ENCODE results near the gene PLXNC1.

GRCh38 chr12:94230357-94230905 lies 82.1 kb downstream of the PLXNC1 start:
- TF ChIP-seq REST (IDR thresholded peaks at IDR 0.05; ENCODE audit: insufficient replicate concordance, low read depth) (no peak), CTCF (IDR thresholded peaks at IDR 0.05; ENCODE audit: insufficient read depth, low read length) (no peak), GABPA (IDR thresholded peaks at IDR 0.05; ENCODE audit: low read depth) (no peak)

All from HL-60 (cell line).